Measurements from ENCODE around the gene PCGF3.

GRCh38 chr4:704971-705277, 708 bp upstream of the PCGF3 start:
- TF ChIP-seq TAF1 (IDR thresholded peaks at IDR 0.05; ENCODE audit: borderline replicate concordance, insufficient read depth, low read length), result no peak
- no peak for TF ChIP-seq SIN3A (IDR thresholded peaks at IDR 0.05; ENCODE audit: borderline replicate concordance, insufficient read depth, low read length)
- no peak for TF ChIP-seq POLR2AphosphoS5 (IDR thresholded peaks at IDR 0.05; ENCODE audit: low read depth, low read length)
- TF ChIP-seq, protein P1, sequence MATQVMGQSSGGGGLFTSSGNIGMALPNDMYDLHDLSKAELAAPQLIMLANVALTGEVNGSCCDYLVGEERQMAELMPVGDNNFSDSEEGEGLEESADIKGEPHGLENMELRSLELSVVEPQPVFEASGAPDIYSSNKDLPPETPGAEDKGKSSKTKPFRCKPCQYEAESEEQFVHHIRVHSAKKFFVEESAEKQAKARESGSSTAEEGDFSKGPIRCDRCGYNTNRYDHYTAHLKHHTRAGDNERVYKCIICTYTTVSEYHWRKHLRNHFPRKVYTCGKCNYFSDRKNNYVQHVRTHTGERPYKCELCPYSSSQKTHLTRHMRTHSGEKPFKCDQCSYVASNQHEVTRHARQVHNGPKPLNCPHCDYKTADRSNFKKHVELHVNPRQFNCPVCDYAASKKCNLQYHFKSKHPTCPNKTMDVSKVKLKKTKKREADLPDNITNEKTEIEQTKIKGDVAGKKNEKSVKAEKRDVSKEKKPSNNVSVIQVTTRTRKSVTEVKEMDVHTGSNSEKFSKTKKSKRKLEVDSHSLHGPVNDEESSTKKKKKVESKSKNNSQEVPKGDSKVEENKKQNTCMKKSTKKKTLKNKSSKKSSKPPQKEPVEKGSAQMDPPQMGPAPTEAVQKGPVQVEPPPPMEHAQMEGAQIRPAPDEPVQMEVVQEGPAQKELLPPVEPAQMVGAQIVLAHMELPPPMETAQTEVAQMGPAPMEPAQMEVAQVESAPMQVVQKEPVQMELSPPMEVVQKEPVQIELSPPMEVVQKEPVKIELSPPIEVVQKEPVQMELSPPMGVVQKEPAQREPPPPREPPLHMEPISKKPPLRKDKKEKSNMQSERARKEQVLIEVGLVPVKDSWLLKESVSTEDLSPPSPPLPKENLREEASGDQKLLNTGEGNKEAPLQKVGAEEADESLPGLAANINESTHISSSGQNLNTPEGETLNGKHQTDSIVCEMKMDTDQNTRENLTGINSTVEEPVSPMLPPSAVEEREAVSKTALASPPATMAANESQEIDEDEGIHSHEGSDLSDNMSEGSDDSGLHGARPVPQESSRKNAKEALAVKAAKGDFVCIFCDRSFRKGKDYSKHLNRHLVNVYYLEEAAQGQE (IDR thresholded peaks at IDR 0.05; ENCODE audit: insufficient read depth in 1 of 2, low read depth in 2 of 2, low read length in 2 of 2), result no peak
- no peak for TF ChIP-seq FOXP2 (optimal IDR thresholded peaks at IDR 0.05; ENCODE audit: borderline replicate concordance, extremely low read depth, extremely low read length, insufficient read depth)
